Measurements from ENCODE around the gene TMEM45A. TPM values are rescaled to one million over a fixed set of nuclear protein-coding genes. Genes with fewer than 3 reads are reported as not detected.

Gene TMEM45A
- total and polyA plus RNA-seq, 2 donors (not counting 3 experiments of a cell fraction or from before 2014, with no cell fraction given) = 5.6 to 8.6 TPM

DNA sequence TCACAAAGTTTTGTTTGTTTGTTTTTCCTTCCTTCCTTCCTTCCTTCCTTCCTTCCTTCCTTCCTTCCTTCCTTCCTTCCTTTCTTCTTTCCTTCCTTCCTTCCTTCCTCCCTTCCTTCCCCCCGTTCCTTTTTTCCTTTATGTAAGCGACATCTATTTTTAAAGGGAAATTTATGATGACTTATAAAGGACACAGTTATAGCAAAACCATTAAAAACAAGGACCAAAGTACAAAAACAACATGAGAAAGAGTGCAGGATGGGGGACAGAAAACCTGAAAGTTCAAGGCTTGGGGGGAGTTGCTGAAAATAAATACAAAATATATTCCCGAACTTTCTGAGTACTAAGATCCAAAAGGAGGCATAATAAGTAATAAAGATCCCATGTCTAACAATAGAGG lies 118.8 kb downstream of the TMEM45A start:
- POLR2A ChIA-PET = no interaction called here
- dilution Hi-C loops (cut with MboI; ENCODE audit: extremely low pct_ligation_motif_present, low sequenced_read_pairs) = no loop called here
- BruUV-seq (replicated peaks) = no TSS peak

More for the DNA sequence above, 118.8 kb downstream of the TMEM45A start:
- Histone ChIP-seq H3K79me2 (ENCODE audit: control insufficient read depth, insufficient read depth, low read length) (no peaks in the 10 kb centered on the region), H3K36me3 (ENCODE audit: control insufficient read depth in 2 of 2, extremely low read depth in 1 of 2, insufficient read depth in 2 of 2, low read length in 2 of 2) (no peaks in the 10 kb centered on the region), H3K27me3 (ENCODE audit: control insufficient read depth in 2 of 2, insufficient read depth in 2 of 2, low read length in 2 of 2) (peaks cover 10 to 17% of the 10 kb centered on the region in 2 experiments), H3K9me1 (replicated peaks; ENCODE audit: control insufficient read depth, extremely low read depth, insufficient read depth, low read length) (no peaks in the 10 kb centered on the region), H3K4me3 (replicated peaks in 1 of 3; ENCODE audit: insufficient read depth in 1 of 3, low read depth in 1 of 3, low read length in 3 of 3) (no peak overlapping the region), H3K9ac (replicated peaks; ENCODE audit: extremely low read depth, insufficient read depth, low read length) (no peak overlapping the region), H3K27ac (ENCODE audit: insufficient read depth, low read depth, low read length) (no peak overlapping the region), H4K20me1 (replicated peaks; ENCODE audit: control insufficient read depth, extremely low read depth, insufficient read depth, low read length) (no peaks in the 10 kb centered on the region), H3K9me3 (replicated peaks; ENCODE audit: control insufficient read depth, insufficient read depth, low read length) (no peaks in the 10 kb centered on the region), H3K4me1 (ENCODE audit: control insufficient read depth, extremely low read depth, insufficient read depth, low read length) (no peaks in the 10 kb centered on the region), H2AFZ (ENCODE audit: low read depth, low read length) (no peak overlapping the region), H3K4me2 (ENCODE audit: insufficient read depth, low read length) (no peak overlapping the region)
- TF ChIP-seq MAX (IDR thresholded peaks at IDR 0.05; ENCODE audit: insufficient read depth, insufficient read length) = no peak
- TF ChIP-seq JUN (IDR thresholded peaks at IDR 0.05; ENCODE audit: borderline replicate concordance, insufficient read depth, insufficient read length, low read depth) = no peak
- TF ChIP-seq FOS (IDR thresholded peaks at IDR 0.05; ENCODE audit: borderline replicate concordance, insufficient read depth, low read length) = no peak
- TF ChIP-seq CTCF (IDR thresholded peaks at IDR 0.05; ENCODE audit: extremely low read depth in 1 of 2, insufficient read depth in 1 of 2, low read depth in 1 of 2, low read length in 2 of 2) = no peak
- TF ChIP-seq EZH2 (IDR thresholded peaks at IDR 0.05; ENCODE audit: borderline replicate concordance, low read depth, low read length, severe bottlenecking) = no peak
- TF ChIP-seq POLR2A (IDR thresholded peaks at IDR 0.05; ENCODE audit: low read depth, low read length) = no peak
- TF ChIP-seq GATA2 (IDR thresholded peaks at IDR 0.05; ENCODE audit: insufficient read depth, insufficient read length, low read depth, low read length) = no peak
- no peak for TF ChIP-seq POLR2AphosphoS5 (IDR thresholded peaks at IDR 0.05; ENCODE audit: insufficient read depth, low read depth, low read length)
- no peak for TF ChIP-seq MYC (IDR thresholded peaks at IDR 0.05; ENCODE audit: low read depth, low read length)
- CTCF ChIA-PET = interaction anchor here (1.0 to 1.2 kb wide), 2 partner anchors 11 to 148 kb away, joined by 4 to 5 read pairs; no protein-coding TSS in a partner anchor
- no peak for DNase-seq (ENCODE audit: low read depth, low spot score)
- intact Hi-C loops (cut with micrococcal nuclease) = no loop called here
- FAIRE-seq = no peak
